ENCODE results near the gene DNAJC4.
"Not testable (repeated sequence)": the region's sequence is repeated elsewhere in the genome, so short reads cannot be mapped to it uniquely, and the experiment has no call there.

DNAJC4 gene

GRCh38 chr11:64243236-64243854, 13.0 kb downstream of the DNAJC4 start:
- no peaks in the 10 kb centered on the region for H3K27me3 ChIP-seq (ENCODE audit: control insufficient read depth, insufficient read depth, low read length)
- H3K9me3 ChIP-seq (replicated peaks; ENCODE audit: low read length), result no peaks in the 10 kb centered on the region
- H3K4me3 ChIP-seq (ENCODE audit: low read length), result peak overlapping the region; percentile 100
- peaks cover 48% of the 10 kb centered on the region for H3K4me1 ChIP-seq (ENCODE audit: control insufficient read depth, insufficient read depth, low read length)
- peak overlapping the region; percentile 85 for H3K4me2 ChIP-seq (ENCODE audit: low read length)
- peaks cover 23% of the 10 kb centered on the region for H3K36me3 ChIP-seq (ENCODE audit: insufficient read depth, low read length)
- peak overlapping the region; percentile 97 for H3K9ac ChIP-seq (ENCODE audit: low read depth, low read length)

GRCh38 chr11:64244107-64244506, 13.8 kb downstream of the DNAJC4 start:
- Histone ChIP-seq H3K4me1 (ENCODE audit: control insufficient read depth, insufficient read depth, low read length) (peaks cover 48% of the 10 kb centered on the region), H3K4me2 (ENCODE audit: low read length) (peak overlapping the region; percentile 85), H3K9me3 (replicated peaks; ENCODE audit: low read length) (no peaks in the 10 kb centered on the region), H3K27me3 (ENCODE audit: control insufficient read depth, insufficient read depth, low read length) (no peaks in the 10 kb centered on the region), H3K4me3 (ENCODE audit: low read length) (peak overlapping the region; percentile 100), H3K9ac (ENCODE audit: low read depth, low read length) (peak overlapping the region; percentile 97), H3K36me3 (ENCODE audit: insufficient read depth, low read length) (peaks cover 16% of the 10 kb centered on the region)

- Histone ChIP-seq H3K9me3 (replicated peaks; ENCODE audit: low read length) (no peaks in the 10 kb centered on the region), H3K4me2 (ENCODE audit: low read length) (peak overlapping the region; percentile 85), H3K4me1 (ENCODE audit: control insufficient read depth, insufficient read depth, low read length) (peaks cover 47% of the 10 kb centered on the region), H3K9ac (ENCODE audit: low read depth, low read length) (peak overlapping the region; percentile 97), H3K27me3 (ENCODE audit: control insufficient read depth, insufficient read depth, low read length) (no peaks in the 10 kb centered on the region), H3K4me3 (ENCODE audit: low read length) (peak overlapping the region; percentile 100), H3K36me3 (ENCODE audit: insufficient read depth, low read length) (peaks cover 16% of the 10 kb centered on the region)
Observed at GRCh38 chr11:64244966-64245365, 14.6 kb downstream of the DNAJC4 start.

GRCh38 chr11:64245401-64245796, 15.1 kb downstream of the DNAJC4 start:
- H3K4me1 ChIP-seq (ENCODE audit: control insufficient read depth, insufficient read depth, low read length), result peaks cover 43% of the 10 kb centered on the region

GRCh38 chr11:64245797-64246620, 15.7 kb downstream of the DNAJC4 start:
- H3K4me1 ChIP-seq (ENCODE audit: control insufficient read depth, insufficient read depth, low read length), result peaks cover 45% of the 10 kb centered on the region

More at GRCh38 chr11:64245401-64245796, 15.1 kb downstream of the DNAJC4 start:
- H3K27me3 ChIP-seq (ENCODE audit: control insufficient read depth, insufficient read depth, low read length), result no peaks in the 10 kb centered on the region
- H3K36me3 ChIP-seq (ENCODE audit: insufficient read depth, low read length), result peaks cover 16% of the 10 kb centered on the region
- H3K4me3 ChIP-seq (ENCODE audit: low read length), result peak overlapping the region; percentile 100
- H3K4me2 ChIP-seq (ENCODE audit: low read length), result peak overlapping the region; percentile 85
- H3K9ac ChIP-seq (ENCODE audit: low read depth, low read length), result peak overlapping the region; percentile 97
- H3K9me3 ChIP-seq (replicated peaks; ENCODE audit: low read length), result no peaks in the 10 kb centered on the region

GRCh38 chr11:64246621-64246870, 16.2 kb downstream of the DNAJC4 start:
- not testable (repeated sequence) for H3K9me3 ChIP-seq (replicated peaks; ENCODE audit: low read length); H3K27me3 ChIP-seq (ENCODE audit: control insufficient read depth, insufficient read depth, low read length)
- H3K4me1 ChIP-seq (ENCODE audit: control insufficient read depth, insufficient read depth, low read length), result peaks cover 46% of the 10 kb centered on the region
- H3K4me3 ChIP-seq (ENCODE audit: low read length), result peak overlapping the region; percentile 100
- H3K4me2 ChIP-seq (ENCODE audit: low read length), result peak overlapping the region; percentile 85
- H3K9ac ChIP-seq (ENCODE audit: low read depth, low read length), result peak overlapping the region; percentile 97
- peaks cover 16% of the 10 kb centered on the region for H3K36me3 ChIP-seq (ENCODE audit: insufficient read depth, low read length)

More at GRCh38 chr11:64245797-64246620, 15.7 kb downstream of the DNAJC4 start:
- Histone ChIP-seq H3K9me3 (replicated peaks; ENCODE audit: low read length) (no peaks in the 10 kb centered on the region), H3K4me2 (ENCODE audit: low read length) (peak overlapping the region; percentile 85), H3K9ac (ENCODE audit: low read depth, low read length) (peak overlapping the region; percentile 97), H3K4me3 (ENCODE audit: low read length) (peak overlapping the region; percentile 100), H3K36me3 (ENCODE audit: insufficient read depth, low read length) (peaks cover 16% of the 10 kb centered on the region), H3K27me3 (ENCODE audit: control insufficient read depth, insufficient read depth, low read length) (no peaks in the 10 kb centered on the region)

GRCh38 chr11:64246871-64247728, 16.8 kb downstream of the DNAJC4 start, which contains the start of gene PPP1R14B:
PPP1R14B (minus strand) TSS chr11:64246943; CDS start chr11:64246673, 270 bp downstream.
- H3K9me3 ChIP-seq (replicated peaks; ENCODE audit: low read length), result no peaks in the 10 kb centered on the region
- peak within 1 kb of the TSS; percentile 100 for H3K4me3 ChIP-seq (ENCODE audit: low read length)
- peak within 1 kb of the TSS; percentile 97 for H3K9ac ChIP-seq (ENCODE audit: low read depth, low read length)
- H3K27me3 ChIP-seq (ENCODE audit: control insufficient read depth, insufficient read depth, low read length), result no peaks in the 10 kb centered on the region
- H3K4me1 ChIP-seq (ENCODE audit: control insufficient read depth, insufficient read depth, low read length), result peaks cover 46% of the 10 kb centered on the region
- peak within 1 kb of the TSS; percentile 99 for H3K4me2 ChIP-seq (ENCODE audit: low read length)
- H3K36me3 ChIP-seq (ENCODE audit: insufficient read depth, low read length), result peaks cover 16% of the 10 kb centered on the region

GRCh38 chr11:64247729-64248531, 17.6 kb downstream of the DNAJC4 start:
- no peaks in the 10 kb centered on the region for H3K27me3 ChIP-seq (ENCODE audit: control insufficient read depth, insufficient read depth, low read length)
- no peaks in the 10 kb centered on the region for H3K9me3 ChIP-seq (replicated peaks; ENCODE audit: low read length)
- peaks cover 40% of the 10 kb centered on the region for H3K4me1 ChIP-seq (ENCODE audit: control insufficient read depth, insufficient read depth, low read length)
- H3K9ac ChIP-seq (ENCODE audit: low read depth, low read length), result peak overlapping the region; percentile 85
- peak overlapping the region; percentile 100 for H3K4me3 ChIP-seq (ENCODE audit: low read length)
- H3K4me2 ChIP-seq (ENCODE audit: low read length), result peak overlapping the region; percentile 99
- H3K36me3 ChIP-seq (ENCODE audit: insufficient read depth, low read length), result peaks cover 16% of the 10 kb centered on the region

- Histone ChIP-seq H3K9ac (ENCODE audit: low read depth, low read length) (no peak overlapping the region), H3K4me3 (ENCODE audit: low read length) (no peak overlapping the region), H3K27me3 (ENCODE audit: control insufficient read depth, insufficient read depth, low read length) (no peaks in the 10 kb centered on the region)
Observed at GRCh38 chr11:64248578-64248977, 18.2 kb downstream of the DNAJC4 start.

GRCh38 chr11:64249038-64249437, 18.7 kb downstream of the DNAJC4 start:
- H3K36me3 ChIP-seq (ENCODE audit: insufficient read depth, low read length), result peaks cover 8% of the 10 kb centered on the region
- H3K9me3 ChIP-seq (replicated peaks; ENCODE audit: low read length), result no peaks in the 10 kb centered on the region
- H3K4me1 ChIP-seq (ENCODE audit: control insufficient read depth, insufficient read depth, low read length), result peaks cover 38% of the 10 kb centered on the region
- no peaks in the 10 kb centered on the region for H3K27me3 ChIP-seq (ENCODE audit: control insufficient read depth, insufficient read depth, low read length)
- no peak overlapping the region for H3K4me2 ChIP-seq (ENCODE audit: low read length)
- H3K4me3 ChIP-seq (ENCODE audit: low read length), result no peak overlapping the region
- H3K9ac ChIP-seq (ENCODE audit: low read depth, low read length), result no peak overlapping the region

More at GRCh38 chr11:64248578-64248977, 18.2 kb downstream of the DNAJC4 start:
- peaks cover 40% of the 10 kb centered on the region for H3K4me1 ChIP-seq (ENCODE audit: control insufficient read depth, insufficient read depth, low read length)
- no peak overlapping the region for H3K4me2 ChIP-seq (ENCODE audit: low read length)
- H3K9me3 ChIP-seq (replicated peaks; ENCODE audit: low read length), result no peaks in the 10 kb centered on the region
- peaks cover 10% of the 10 kb centered on the region for H3K36me3 ChIP-seq (ENCODE audit: insufficient read depth, low read length)
